Parathyroid adenoma (tissue), 2 donors: ENCODE data around the gene ADAM8.

Source experiments
- H2AFZ ChIP-seq: fragments of 300-600 bp; sonication (generic); one replicate; pipeline ENCODE4 v1.7.0; 2017; ENCODE audit warnings: antibody characterized with exemption, mild to moderate bottlenecking
- H3K27ac ChIP-seq: fragments of 300-600 bp; sonication (generic); one replicate; pipeline ENCODE4 v1.7.0; 2017
- H3K27me3 ChIP-seq: fragments of 300-600 bp; sonication (generic); one replicate; pipeline ENCODE4 v1.7.0; 2017; ENCODE audit warnings: low read length; ENCODE audit not compliant: control insufficient read depth, insufficient read depth
- H3K36me3 ChIP-seq: fragments of 300-600 bp; sonication (generic); one replicate; pipeline ENCODE4 v1.7.0; 2017; ENCODE audit warnings: low read length; ENCODE audit not compliant: control insufficient read depth, insufficient read depth
- H3K4me1 ChIP-seq: fragments of 300-600 bp; sonication (generic); one replicate; pipeline ENCODE4 v1.7.0; 2017; ENCODE audit warnings: control low read depth
- H3K4me2 ChIP-seq: fragments of 300-600 bp; sonication (generic); one replicate; pipeline ENCODE4 v1.7.0; 2017; ENCODE audit warnings: low read length
- H3K4me3 ChIP-seq: fragments of 300-600 bp; sonication (generic); one replicate; pipeline ENCODE4 v1.7.0; 2017; ENCODE audit warnings: low read depth, low read length
- H3K79me2 ChIP-seq: fragments of 300-600 bp; sonication (generic); one replicate; pipeline ENCODE4 v1.7.0; 2017; ENCODE audit warnings: control low read depth
- H3K9ac ChIP-seq: fragments of 300-600 bp; sonication (generic); one replicate; pipeline ENCODE4 v1.7.0; 2017; ENCODE audit warnings: mild to moderate bottlenecking
- H3K9me3 ChIP-seq: fragments of 300-600 bp; sonication (generic); one replicate; pipeline ENCODE4 v1.7.0; 2017; ENCODE audit warnings: low read length; ENCODE audit not compliant: control insufficient read depth
- CTCF ChIP-seq: fragments of 300-600 bp; sonication (generic); IDR thresholded peaks from one replicate; pipeline ENCODE4 v1.7.0; 2017; ENCODE audit warnings: antibody characterized with exemption, mild to moderate bottlenecking
- donor health status: primary hyperparathyroidism.

ADAM8 gene

GRCh38 chr10:133214468-133215410 is 61.9 kb downstream of the ADAM8 start:
- no peaks in the 10 kb centered on the region for H3K9me3 ChIP-seq
- no peaks in the 10 kb centered on the region for H3K36me3 ChIP-seq
- H3K9ac ChIP-seq = no peak overlapping the region
- no peaks in the 10 kb centered on the region for H3K4me1 ChIP-seq
- H2AFZ ChIP-seq = no peak overlapping the region
- no peaks in the 10 kb centered on the region for H3K79me2 ChIP-seq
- TF ChIP-seq CTCF = no peak
- H3K27me3 ChIP-seq = no peaks in the 10 kb centered on the region
- H3K4me2 ChIP-seq = no peak overlapping the region
- H3K27ac ChIP-seq = no peak overlapping the region
- no peak overlapping the region for H3K4me3 ChIP-seq

- no peak overlapping the region for H3K4me2 ChIP-seq
- no peak overlapping the region for H3K9ac ChIP-seq
- no peaks in the 10 kb centered on the region for H3K79me2 ChIP-seq
- H3K27ac ChIP-seq = no peak overlapping the region
- H2AFZ ChIP-seq = no peak overlapping the region
- H3K9me3 ChIP-seq = no peaks in the 10 kb centered on the region
- no peaks in the 10 kb centered on the region for H3K4me1 ChIP-seq
- H3K4me3 ChIP-seq = no peak overlapping the region
- no peak for TF ChIP-seq CTCF
- no peaks in the 10 kb centered on the region for H3K36me3 ChIP-seq
- no peaks in the 10 kb centered on the region for H3K27me3 ChIP-seq
Measured at GRCh38 chr10:133213641-133214467, 62.8 kb downstream of the ADAM8 start.

- no peak for TF ChIP-seq CTCF
- no peaks in the 10 kb centered on the region for H3K36me3 ChIP-seq
- H3K9ac ChIP-seq = no peak overlapping the region
- no peak overlapping the region for H3K4me2 ChIP-seq
- H3K9me3 ChIP-seq = no peaks in the 10 kb centered on the region
- no peak overlapping the region for H3K27ac ChIP-seq
- H3K27me3 ChIP-seq = no peaks in the 10 kb centered on the region
- no peak overlapping the region for H2AFZ ChIP-seq
- H3K4me3 ChIP-seq = no peak overlapping the region
- no peaks in the 10 kb centered on the region for H3K79me2 ChIP-seq
- no peaks in the 10 kb centered on the region for H3K4me1 ChIP-seq
Measured at GRCh38 chr10:133212853-133213494, 63.7 kb downstream of the ADAM8 start.
